Right renal pelvis (tissue), 4 donors: ENCODE results near the gene TMEM243. TPM values are rescaled to one million over a fixed set of nuclear protein-coding genes. Genes with fewer than 3 reads are reported as not detected.
"Not testable (repeated sequence)": the region's sequence is repeated elsewhere in the genome, so short reads cannot be mapped to it uniquely, and the experiment has no call there.

Experiments
- DNase-seq, 4 donors: peaks; one replicate each; pipeline ENCODE4 v3.0.0-alpha.2; 2013; ENCODE audit warnings: low read depth in 4 of 4, low spot score in 3 of 4, missing footprints in 1 of 4
- polyA plus RNA-seq, 4 donors: library from polyadenylated mRNA; unstranded; fragments of 120-200 nt; gene quantifications; one replicate each; pipeline ENCODE4 v1.2.1, GENCODE V29; 2013; ENCODE audit not compliant: insufficient read length in 4 of 4

The TMEM243 gene
- polyA plus RNA-seq, 4 donors = 41.8 to 48.1 (median 45.2) TPM

GRCh38 chr7:87213252-87213651 lies 6.3 kb downstream of the TMEM243 start:
- DNase-seq = no peak

DNA sequence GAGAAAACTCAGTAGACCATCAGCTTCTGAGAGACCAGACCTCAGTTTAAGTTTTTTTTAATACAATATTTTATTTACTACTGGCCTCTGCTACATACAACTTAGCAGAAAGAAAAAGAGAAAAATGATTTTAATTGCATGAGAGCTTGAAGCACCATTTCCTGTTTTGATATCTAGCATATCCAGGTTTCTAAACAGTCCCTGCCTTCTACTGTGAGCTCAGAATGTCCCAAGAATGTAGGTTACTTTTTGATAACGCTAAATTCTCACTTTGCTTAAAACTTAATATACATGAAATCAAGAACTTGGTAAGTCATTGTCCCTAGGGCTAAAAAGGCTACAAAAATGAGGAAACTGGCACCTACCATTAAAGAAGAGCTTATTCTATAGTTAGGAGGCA lies 7.0 kb downstream of the TMEM243 start:
- no peak for DNase-seq

DNA sequence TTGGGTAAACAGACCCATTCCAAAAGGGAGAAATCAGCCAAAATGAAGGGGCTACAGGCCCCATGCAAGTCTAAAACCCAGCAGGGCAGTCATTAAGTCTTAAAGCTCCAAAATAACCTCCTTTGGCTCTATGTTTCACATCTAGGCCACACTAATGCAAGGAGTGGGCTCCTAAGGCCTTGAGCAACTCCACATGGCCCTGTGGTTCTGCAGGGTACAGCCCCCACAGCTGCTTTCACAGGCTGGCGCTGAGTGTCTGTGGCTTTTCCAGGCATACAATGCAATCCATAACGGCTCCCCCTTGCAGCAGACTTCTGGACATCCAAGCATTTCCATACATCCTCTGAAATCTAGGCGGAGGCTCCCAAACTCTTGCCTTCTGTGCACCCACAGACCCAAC lies 9.0 kb downstream of the TMEM243 start:
- DNase-seq = no peak

DNA sequence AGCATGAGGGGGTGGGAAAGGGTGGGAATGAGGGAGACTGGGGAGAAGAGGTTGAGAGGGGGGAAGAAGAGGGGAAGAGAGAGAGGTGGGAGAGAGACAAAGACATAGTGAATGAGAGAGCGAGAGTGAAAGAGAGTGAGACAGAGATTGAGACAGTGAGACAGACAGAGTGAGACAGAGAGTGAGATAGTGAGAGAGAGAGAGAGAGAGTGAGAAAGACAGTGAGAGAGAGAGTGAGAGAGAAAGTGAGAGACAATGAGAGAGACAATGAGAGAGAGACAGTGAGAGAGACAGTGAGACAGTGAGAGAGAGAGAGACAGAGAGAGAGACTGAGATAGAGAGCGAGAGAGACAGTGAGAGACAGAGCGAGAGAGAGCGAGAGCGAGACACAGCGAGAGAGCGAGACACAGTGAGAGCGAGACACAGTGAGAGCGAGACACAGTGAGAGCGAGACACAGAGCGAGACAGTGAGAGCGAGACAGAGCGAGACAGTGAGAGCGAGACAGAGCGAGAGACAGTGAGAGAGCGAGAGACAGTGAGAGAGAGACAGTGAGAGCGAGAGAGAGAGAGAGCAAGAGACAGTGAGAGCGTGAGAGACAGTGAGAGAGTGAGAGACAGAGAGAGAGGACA lies 10.1 kb downstream of the TMEM243 start:
- no peak for DNase-seq

DNA sequence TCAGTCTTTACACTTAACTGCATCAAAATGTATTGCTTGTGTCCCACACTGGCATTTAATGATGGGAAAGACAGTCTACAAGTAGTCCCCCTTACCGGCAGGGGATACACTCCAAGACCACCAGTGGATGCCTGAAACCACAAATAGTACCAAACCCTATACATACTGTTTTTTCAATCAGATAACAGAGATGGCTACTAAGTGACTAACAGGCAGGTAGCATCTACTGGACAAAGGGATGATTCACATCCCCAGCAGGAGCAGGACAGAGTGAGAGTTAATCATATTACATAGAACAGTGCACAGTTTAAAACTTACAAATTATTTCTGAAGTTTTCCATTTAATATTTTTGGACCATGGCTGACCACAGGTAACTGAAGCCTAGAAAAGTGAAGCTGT lies 13.2 kb downstream of the TMEM243 start:
- DNase-seq = no peak

DNA sequence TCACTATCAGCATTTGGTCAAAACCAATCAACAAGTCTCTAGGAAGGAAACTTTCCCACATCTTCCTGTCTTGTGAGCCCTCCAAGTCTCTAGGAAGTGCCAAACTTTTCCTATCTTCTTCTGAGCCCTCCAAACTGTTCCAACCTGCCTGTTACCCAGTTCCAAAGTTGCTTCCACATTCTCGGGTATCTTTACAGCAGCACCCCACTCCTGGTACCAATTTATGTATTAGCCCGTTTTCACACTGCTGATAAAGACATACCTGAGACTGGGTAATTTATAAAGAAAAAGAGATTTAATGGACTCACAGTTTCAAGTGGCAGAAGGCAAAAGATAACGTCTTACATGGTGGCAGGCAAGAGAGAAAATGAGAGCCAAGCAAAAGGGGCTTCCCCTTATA lies 13.8 kb downstream of the TMEM243 start:
- DNase-seq = not testable (repeated sequence)

DNA sequence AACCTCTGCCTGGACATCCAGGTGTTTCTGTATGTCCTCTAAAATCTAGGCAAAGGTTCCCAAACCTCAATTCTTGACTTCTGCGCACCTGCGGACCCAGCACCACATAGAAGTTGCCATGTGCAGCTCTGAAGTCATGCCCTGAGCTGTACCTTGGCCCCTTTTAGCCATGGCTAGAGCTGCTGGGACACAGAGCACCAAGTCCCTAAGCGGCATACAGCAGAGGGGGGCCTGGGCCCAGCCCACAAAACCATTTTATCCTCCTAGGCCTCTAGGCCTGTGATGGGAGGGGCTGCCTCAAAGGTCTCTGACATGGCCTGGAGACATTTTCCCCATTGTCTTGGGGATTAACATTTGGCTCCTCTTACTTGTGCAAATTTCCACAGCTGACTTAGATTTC lies 14.6 kb downstream of the TMEM243 start:
- DNase-seq = no peak

GRCh38 chr7:87203929-87204328 lies 15.6 kb downstream of the TMEM243 start:
- DNase-seq = not testable (repeated sequence)

- no peak for DNase-seq
Observed at GRCh38 chr7:87202705-87203104, 16.8 kb downstream of the TMEM243 start.

DNA sequence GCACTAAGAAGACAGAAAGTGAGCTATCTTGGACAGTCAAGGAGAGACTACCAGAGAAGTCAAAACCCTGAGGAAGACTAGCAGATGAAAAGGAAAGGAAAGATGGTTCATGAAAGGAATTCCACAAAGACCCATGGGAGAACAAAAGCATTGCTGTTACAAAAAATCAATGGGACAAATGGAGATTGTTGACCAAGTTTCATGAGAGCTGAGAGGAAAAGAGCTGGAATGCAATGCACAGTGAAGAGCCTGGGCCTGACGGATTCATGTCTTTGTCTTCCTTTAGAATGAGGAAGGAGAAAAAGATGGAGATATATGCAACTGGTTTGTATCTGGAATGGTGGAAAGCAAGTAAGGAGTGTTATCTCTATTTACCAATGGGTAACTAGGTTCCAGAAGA lies 17.3 kb downstream of the TMEM243 start:
- DNase-seq = no peak

DNA sequence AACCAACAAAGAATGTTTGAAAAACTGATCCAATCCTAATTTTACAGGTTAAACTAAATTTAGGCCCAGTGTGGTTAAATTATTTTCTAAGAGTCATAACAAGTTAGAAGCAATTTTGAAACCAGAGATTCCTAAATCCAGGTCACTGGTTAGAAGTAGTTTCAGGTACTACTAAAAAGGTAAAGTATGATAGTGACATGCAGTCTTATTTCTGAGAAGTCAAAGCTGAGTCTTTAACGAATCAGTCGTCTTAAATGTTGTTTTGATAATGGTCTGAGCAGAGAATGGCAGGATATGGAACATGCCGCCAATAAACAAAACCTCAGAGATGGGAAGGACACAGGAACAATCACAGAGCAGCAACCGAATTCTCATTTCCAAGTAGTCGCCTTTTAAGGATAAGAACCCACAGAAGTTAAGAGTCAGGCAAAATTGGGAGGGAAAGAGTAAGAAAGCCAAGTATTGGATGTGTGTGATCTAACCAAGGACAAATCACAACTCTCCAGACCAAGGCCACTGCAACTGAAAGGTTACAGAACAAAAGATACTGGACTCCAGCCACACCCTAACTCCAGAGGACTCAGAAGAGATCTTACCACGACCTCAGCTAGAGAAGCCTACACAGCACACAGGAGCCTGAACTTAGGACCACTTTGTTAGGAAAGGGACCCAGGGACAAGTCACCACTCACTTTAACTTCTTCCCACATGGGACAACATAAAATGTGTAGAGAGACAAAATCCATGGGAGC lies 19.7 kb downstream of the TMEM243 start:
- no peak for DNase-seq

DNA sequence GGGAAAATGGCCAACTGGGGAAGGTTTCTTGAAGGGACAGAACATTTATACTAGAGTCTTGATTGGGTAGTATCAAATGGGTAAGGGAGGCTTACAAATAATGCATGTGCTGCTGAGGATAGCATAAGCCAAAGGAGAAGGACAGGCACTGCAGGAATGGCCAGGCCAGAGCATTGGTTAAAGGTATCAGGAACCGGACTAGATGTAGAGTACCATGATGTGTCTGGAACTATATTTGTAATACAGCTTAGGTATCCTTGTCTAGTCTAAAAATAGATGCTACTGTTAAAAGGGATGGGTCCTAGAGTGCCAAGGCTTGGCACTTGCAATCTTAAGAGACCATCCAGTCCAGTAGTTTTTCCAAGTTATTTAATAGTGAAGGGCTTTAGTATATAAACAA lies 20.3 kb downstream of the TMEM243 start:
- no peak for DNase-seq

DNA sequence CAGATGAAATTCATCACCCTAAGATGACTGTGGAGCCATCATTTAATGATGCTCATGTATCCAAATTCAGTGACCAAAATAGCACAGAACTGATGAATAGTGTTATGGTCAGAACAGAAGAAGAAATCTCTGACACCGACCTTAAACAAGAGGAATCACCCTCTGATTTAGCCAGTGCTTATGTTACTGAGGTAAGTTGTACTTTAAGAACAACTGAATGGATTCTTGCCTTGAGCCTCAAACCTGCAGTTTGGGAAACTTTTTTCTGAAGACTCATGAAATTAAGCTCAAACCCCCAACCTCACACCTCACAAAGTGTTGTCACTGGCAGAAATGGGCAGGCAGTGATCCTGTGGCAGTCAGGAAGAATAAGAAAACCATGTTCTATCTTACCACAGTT lies 25.6 kb downstream of the TMEM243 start:
- DNase-seq = no peak

DNA sequence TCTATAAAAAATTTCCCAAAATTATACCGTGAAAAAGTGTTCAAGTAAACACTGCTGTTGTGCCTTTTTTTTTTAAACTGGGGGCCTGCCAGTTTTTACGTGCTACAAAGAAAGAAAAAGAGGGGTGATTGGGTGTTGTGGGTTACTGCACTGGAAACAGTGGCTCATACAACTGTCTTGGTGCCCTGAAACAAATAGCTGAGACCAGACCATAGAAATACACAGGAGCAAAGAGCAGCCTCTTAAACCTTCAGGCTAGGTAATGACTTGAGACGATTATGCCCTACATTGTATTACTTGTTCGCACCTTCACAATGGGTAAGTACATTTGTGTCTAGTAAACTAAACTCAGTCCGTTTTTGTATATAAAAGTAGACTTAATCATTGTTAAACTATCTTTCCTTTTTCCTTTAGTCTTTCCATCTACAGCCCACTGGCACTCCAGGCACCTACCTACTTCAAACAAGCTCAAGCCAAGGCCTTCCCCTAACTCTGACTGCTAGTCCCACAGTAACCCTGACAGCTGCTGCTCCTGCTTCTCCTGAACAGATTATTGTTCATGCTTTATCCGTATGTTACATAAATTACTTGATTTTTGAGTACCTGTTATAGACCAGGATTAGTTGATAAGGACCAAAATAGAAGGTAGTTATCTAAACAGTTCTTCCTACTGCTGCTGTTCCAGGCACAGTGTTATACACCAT lies 26.6 kb downstream of the TMEM243 start:
- DNase-seq = no peak

- no peak for DNase-seq
Observed at GRCh38 chr7:87190783-87191182, 28.7 kb downstream of the TMEM243 start.

DNA sequence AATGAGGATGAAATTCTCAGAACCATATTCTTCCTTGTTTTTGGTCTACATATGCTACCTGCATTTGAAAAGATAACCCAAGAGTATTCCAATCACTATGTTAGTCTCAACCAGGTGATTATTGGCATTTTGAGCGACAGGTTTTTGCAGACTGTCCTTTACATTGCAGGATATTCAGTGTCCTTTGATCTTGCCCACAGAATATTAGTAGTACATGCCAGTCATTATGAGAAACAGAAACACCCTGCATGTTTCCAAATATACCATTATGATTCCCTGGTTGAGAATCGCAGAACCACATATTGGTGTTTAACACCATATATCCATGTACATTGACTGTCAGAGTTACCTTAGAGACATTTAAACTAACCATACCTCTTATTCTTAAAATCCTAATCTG lies 30.6 kb downstream of the TMEM243 start:
- DNase-seq = no peak

DNA sequence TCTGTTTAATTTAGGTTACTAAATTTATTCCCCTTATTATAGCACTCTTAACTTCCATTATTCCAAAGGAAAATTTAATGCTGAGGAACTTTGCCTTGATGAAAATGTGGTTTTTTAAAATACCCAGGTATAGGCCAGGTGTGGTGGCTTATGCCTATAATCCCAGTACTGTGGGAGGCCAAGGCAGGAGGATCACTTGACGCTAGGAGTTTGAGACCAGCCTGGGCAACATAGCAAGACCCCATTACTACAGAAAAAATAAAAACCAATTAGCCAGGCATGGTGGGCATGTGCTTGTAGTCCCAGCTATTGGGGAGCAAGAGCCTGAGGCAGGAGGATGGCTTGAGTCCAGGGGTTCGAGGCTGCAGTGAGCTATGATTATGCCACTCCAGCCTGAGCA lies 32.4 kb downstream of the TMEM243 start:
- no peak for DNase-seq

- DNase-seq = no peak
Observed at GRCh38 chr7:87179180-87179579, 40.4 kb downstream of the TMEM243 start.

GRCh38 chr7:87178320-87178719 lies 41.2 kb downstream of the TMEM243 start:
- no peak for DNase-seq

GRCh38 chr7:87173471-87173870 lies 46.1 kb downstream of the TMEM243 start:
- DNase-seq = no peak

DNA sequence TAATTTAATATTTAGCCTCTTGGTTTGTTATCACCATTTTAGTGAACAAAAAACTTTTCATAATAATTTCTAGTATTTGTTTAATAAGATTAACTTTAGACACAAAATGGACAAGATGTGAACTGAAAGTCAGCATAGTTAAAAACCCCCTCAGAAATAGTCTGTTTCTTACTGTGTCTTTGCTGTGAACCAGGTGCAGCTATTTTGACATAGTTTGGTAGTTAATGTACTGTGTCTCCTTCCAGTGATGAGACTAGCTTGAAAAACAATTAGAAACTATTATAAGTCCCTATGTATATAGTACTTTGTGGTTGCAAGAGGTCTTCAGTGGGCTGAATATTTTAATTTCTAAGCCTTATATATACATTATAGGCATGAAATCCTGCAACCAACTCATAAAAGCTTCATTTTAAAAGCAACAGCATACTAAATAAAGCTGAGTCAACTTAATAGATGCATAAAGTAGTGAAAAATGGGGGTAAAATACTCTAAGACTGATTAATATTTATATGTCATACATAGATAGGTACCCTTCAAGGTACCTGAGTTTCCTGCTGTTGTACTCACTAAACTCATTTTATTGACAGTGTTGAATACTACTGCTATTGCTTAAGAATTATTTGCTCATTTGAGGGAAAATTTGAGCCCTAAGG lies 48.1 kb downstream of the TMEM243 start:
- no peak for DNase-seq
